ENCODE measurements around the gene MSI2.

- TF ChIP-seq CTCF (IDR thresholded peaks at IDR 0.05): no peak
- no peak for TF ChIP-seq POLR2A (IDR thresholded peaks at IDR 0.05)
Observed at GRCh38 chr17:57487573-57487972, 231.2 kb downstream of the MSI2 start.

Data from right lobe of liver (tissue), 4 donors.